K562 (cell line): Measurements from ENCODE around the gene NPR1. TPM values are rescaled to one million over a fixed set of nuclear protein-coding genes. Genes with fewer than 3 reads are reported as not detected.

Source experiments
- CBFB ChIP-seq: sonication (generic); formaldehyde crosslinking; IDR thresholded peaks from 2 replicates; pipeline ENCODE4 v1.4.0; 2020; ENCODE audit warnings: mild to moderate bottlenecking, missing genetic modification reagents
- FOXA3 ChIP-seq, 2 experiments: fragments of 450-650 bp in 1 of 2; sonication (generic) in 1 of 2; formaldehyde crosslinking; IDR thresholded peaks in 1 of 2; conservative IDR thresholded peaks in 1 of 2; 2 replicates each; pipeline versions ENCODE4 v1.4.0 to v1.8.0; 2020 to 2022; ENCODE audit warnings: mild to moderate bottlenecking in 2 of 2, missing genetic modification reagents in 1 of 2
- NCOA1 ChIP-seq: fragments of 450-650 bp; IDR thresholded peaks from 2 replicates; pipeline ENCODE4 v1.6.1; 2016; ENCODE audit warnings: low read depth
- NEUROD1 ChIP-seq: fragments of 150-350 bp; IDR thresholded peaks from 2 replicates; pipeline ENCODE4 v1.6.1; 2014; ENCODE audit warnings: borderline replicate concordance, low read length, low read depth; ENCODE audit not compliant: partially characterized antibody
- NRF1 ChIP-seq, 2 experiments: fragments of 450-650 bp; IDR thresholded peaks in 1 of 2; conservative IDR thresholded peaks in 1 of 2; 2 replicates each; pipeline ENCODE4 v1.6.1; 2014; ENCODE audit warnings: mild to moderate bottlenecking in 2 of 2
- PHF21A ChIP-seq: fragments of 450-650 bp; IDR thresholded peaks from 2 replicates; pipeline ENCODE4 v1.6.1; 2017; ENCODE audit warnings: low read depth, borderline replicate concordance
- PML ChIP-seq: IDR thresholded peaks from 2 replicates; pipeline ENCODE4 v1.6.1; 2012; ENCODE audit warnings: low read length, inconsistent platforms
- PTBP1 ChIP-seq: fragments of 200-400 bp; formaldehyde crosslinking; IDR thresholded peaks from 2 replicates; pipeline ENCODE4 v1.6.1; 2017; ENCODE audit warnings: low read depth, low read length
- RFX1 ChIP-seq: fragments of 450-650 bp; IDR thresholded peaks from 2 replicates; pipeline ENCODE4 v1.6.1; 2016; ENCODE audit warnings: mild to moderate bottlenecking, moderate library complexity
- ZNF184 ChIP-seq: sonication (generic); formaldehyde crosslinking; IDR thresholded peaks from 2 replicates; pipeline ENCODE4 v1.5.0; 2020; ENCODE audit warnings: missing genetic modification reagents
- ZNF212 ChIP-seq: fragments of 450-650 bp; formaldehyde crosslinking; IDR thresholded peaks from 2 replicates; pipeline ENCODE4 v1.4.0; 2020; ENCODE audit warnings: mild to moderate bottlenecking
- ZNF318 ChIP-seq, 2 experiments: fragments of 450-650 bp; IDR thresholded peaks; 2 replicates each; pipeline ENCODE4 v1.6.1; 2016; ENCODE audit warnings: mild to moderate bottlenecking in 2 of 2, borderline replicate concordance in 1 of 2, low read depth in 1 of 2, moderate library complexity in 1 of 2
- ZNF778 ChIP-seq: fragments of 450-650 bp; formaldehyde crosslinking; IDR thresholded peaks from 2 replicates; pipeline ENCODE4 v1.4.0; 2020; ENCODE audit warnings: mild to moderate bottlenecking, moderate library complexity
- polyA plus RNA-seq, 8 experiments: library from polyadenylated mRNA; depleted of rRNA in 4 of 8; stranded (reverse) in 5 of 8; unstranded in 3 of 8; fragments of >200 nt; fragmentation: Nextera tagmentation in 2 of 8; fragmentation: Illumina TruSeq in 1 of 8; extraction: Ambion mirVana in 2 of 8; extraction: Trizol in 1 of 8; gene quantifications; 2 replicates each; pipeline versions ENCODE4 v1.2.1 to v1.2.3, GENCODE V29; 2011 to 2014; ENCODE audit warnings: inconsistent platforms in 1 of 8, missing spikeins in 1 of 8
- total RNA-seq, 7 experiments: library from RNA; depleted of rRNA in 6 of 7; stranded (reverse); fragments of >200 nt in 6 of 7; fragmentation: Illumina TruSeq in 2 of 7; extraction: Trizol in 2 of 7; gene quantifications; 2 replicates each; pipeline versions ENCODE4 v1.2.1 to v1.2.3, GENCODE V29; 2011 to 2021; ENCODE audit warnings: low replicate concordance in 1 of 7
- TF ChIP-seq, protein P1 (sequence below): fragments of 250-450 bp; sonication (Bioruptor Pico); IDR thresholded peaks from 2 replicates; pipeline ENCODE4 v1.8.0; 2022; ENCODE audit warnings: moderate library complexity, mild to moderate bottlenecking, inconsistent platforms
- TF ChIP-seq, protein P2 (sequence below), 2 experiments: fragments of 450-650 bp in 1 of 2; IDR thresholded peaks; 2 replicates each; pipeline ENCODE4 v1.6.1; 2011 to 2017; ENCODE audit warnings: low read depth in 2 of 2, antibody characterized with exemption in 1 of 2, borderline replicate concordance in 1 of 2, low read length in 1 of 2, mild to moderate bottlenecking in 1 of 2, mixed read lengths in 1 of 2; ENCODE audit not compliant: control insufficient read depth in 1 of 2

The NPR1 gene
- total and polyA plus RNA-seq, 9 of the 15 experiments (the other 6 are each of a cell fraction or from before 2014, with no cell fraction given), result 0.05 to 0.16 (median 0.06) TPM; not detected in 6

DNA sequence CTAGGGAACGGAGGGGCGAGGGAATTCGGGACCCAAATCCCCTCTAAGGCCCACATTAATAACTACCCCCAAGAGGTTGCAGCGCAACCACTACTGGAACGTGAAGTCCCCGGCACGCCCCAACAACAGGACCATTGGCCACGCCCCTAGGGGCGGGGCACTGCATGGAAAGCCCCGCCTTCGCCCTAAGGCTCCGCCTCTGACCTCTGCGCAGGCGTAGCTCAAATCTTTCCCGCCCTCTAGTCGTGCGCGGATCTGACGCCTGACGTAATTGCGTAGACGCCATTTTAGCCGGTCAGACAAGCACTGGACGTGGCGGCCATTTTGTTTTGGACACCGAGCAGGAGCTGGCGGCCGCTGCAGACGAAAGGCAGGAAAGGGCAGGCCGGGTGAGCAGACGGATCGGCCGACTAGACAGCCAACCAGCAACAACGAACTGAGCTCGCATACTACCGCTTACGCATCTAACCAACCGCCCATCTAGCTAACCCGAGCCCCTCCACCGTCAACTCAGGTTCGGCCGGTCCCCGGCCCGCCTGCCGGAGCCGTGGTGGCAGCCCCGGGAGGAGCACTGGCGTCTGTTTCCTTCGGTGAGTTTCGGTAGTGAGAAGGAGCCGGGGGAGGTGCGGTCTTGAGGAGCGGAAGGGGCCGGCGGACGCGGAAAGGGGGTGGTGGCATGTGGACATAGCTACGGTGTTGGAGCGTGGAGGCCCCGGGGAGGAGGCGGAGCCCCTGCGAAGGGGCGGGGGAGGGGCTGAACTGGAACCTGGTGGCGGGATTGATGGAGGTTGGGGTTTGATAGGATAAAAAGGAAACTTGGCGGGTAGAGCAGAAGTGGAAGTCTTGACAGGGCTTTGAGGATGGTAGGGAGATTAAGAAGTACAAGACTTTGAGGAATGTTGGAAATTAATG lies 44.5 kb upstream of the NPR1 start, which contains the start of gene CHTOP (continued):
- no peak for TF ChIP-seq NCOA1
- TF ChIP-seq RFX1, result no peak
- TF ChIP-seq CBFB (CRISPR knock-in tag), result peak; percentile 57; the same call in 1 of the 2 replicates
- TF ChIP-seq, protein P1, sequence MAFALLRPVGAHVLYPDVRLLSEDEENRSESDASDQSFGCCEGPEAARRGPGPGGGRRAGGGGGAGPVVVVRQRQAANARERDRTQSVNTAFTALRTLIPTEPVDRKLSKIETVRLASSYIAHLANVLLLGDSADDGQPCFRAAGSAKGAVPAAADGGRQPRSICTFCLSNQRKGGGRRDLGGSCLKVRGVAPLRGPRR (CRISPR knock-in tag), result no peak
- peak; percentile 92 for TF ChIP-seq PML
- TF ChIP-seq ZNF212 (CRISPR knock-in tag), result no peak
- peak; percentile 99 for TF ChIP-seq NRF1 (conservative IDR thresholded peaks at IDR 0.05 in 1 of 2, IDR thresholded peaks at IDR 0.05 in 1 of 2)
- TF ChIP-seq ZNF184, result no peak
- TF ChIP-seq PHF21A, result no peak
- peak in 1 of 2 experiments; percentile 88; a peak in 2 of 4 replicates for TF ChIP-seq FOXA3 (CRISPR knock-in tag; conservative IDR thresholded peaks at IDR 0.05 in 1 of 2, IDR thresholded peaks at IDR 0.05 in 1 of 2)
- TF ChIP-seq, protein P2, sequence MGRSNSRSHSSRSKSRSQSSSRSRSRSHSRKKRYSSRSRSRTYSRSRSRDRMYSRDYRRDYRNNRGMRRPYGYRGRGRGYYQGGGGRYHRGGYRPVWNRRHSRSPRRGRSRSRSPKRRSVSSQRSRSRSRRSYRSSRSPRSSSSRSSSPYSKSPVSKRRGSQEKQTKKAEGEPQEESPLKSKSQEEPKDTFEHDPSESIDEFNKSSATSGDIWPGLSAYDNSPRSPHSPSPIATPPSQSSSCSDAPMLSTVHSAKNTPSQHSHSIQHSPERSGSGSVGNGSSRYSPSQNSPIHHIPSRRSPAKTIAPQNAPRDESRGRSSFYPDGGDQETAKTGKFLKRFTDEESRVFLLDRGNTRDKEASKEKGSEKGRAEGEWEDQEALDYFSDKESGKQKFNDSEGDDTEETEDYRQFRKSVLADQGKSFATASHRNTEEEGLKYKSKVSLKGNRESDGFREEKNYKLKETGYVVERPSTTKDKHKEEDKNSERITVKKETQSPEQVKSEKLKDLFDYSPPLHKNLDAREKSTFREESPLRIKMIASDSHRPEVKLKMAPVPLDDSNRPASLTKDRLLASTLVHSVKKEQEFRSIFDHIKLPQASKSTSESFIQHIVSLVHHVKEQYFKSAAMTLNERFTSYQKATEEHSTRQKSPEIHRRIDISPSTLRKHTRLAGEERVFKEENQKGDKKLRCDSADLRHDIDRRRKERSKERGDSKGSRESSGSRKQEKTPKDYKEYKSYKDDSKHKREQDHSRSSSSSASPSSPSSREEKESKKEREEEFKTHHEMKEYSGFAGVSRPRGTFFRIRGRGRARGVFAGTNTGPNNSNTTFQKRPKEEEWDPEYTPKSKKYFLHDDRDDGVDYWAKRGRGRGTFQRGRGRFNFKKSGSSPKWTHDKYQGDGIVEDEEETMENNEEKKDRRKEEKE (IDR thresholded peaks at IDR 0.05; ENCODE audit: borderline replicate concordance in 1 of 2, control insufficient read depth in 1 of 2, low read depth in 2 of 2, low read length in 1 of 2), result no peak
- no peak for TF ChIP-seq PTBP1
- no peak for TF ChIP-seq ZNF778 (CRISPR knock-in tag)
- TF ChIP-seq ZNF318 (IDR thresholded peaks at IDR 0.05; ENCODE audit: borderline replicate concordance in 1 of 2, low read depth in 1 of 2), result peak in 1 of 2 experiments; percentile 92; a peak in 2 of 4 replicates
- TF ChIP-seq NEUROD1, result peak; percentile 27
